ENCODE results near the gene LBH.
A peak's percentile ranks its signal among the peaks of the same experiment; 100 is the strongest.

GRCh38 chr2:30208453-30208852, 22.9 kb upstream of the LBH start:
- TF ChIP-seq EZH2 (IDR thresholded peaks at IDR 0.05; ENCODE audit: low read length): no peak
- peak; percentile 88 to 92 (median 89) for TF ChIP-seq CTCF (optimal IDR thresholded peaks at IDR 0.05 in 1 of 3, IDR thresholded peaks at IDR 0.05 in 1 of 3, conservative IDR thresholded peaks at IDR 0.05 in 1 of 3; ENCODE audit: extremely low read depth in 1 of 3, insufficient read depth in 2 of 3, low read length in 3 of 3)
